HG03097 (cell line): ENCODE measurements around the gene RIOK2.
"Not testable (repeated sequence)": the region's sequence is repeated elsewhere in the genome, so short reads cannot be mapped to it uniquely, and the experiment has no call there.

ENCODE experiments used
- ATAC-seq: cut with Tn5 transposase; IDR thresholded peaks from one replicate; pipeline ENCODE4 v1.9.1; 2021; ENCODE audit not compliant: unreplicated experiment, low FRiP score

The RIOK2 gene

DNA sequence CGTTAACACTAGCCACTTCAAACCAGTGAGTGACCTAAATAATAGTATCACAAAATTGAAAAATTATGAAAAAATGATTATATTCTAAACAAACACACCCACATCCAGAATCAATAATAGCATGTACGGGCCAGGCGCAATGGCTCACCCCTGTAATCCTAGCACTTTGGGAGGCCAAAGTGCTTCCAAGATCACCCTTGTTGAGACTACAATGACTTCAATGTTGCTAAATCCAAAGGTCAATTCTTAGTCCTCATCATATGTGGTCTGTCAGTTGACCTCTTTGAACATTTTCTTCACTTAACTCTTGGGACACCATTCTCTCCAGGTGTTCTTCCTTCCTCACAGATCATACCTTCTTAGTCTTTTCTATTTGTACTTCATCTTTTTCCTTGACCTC is 11.3 kb downstream of the RIOK2 start:
- ATAC-seq = no peak

DNA sequence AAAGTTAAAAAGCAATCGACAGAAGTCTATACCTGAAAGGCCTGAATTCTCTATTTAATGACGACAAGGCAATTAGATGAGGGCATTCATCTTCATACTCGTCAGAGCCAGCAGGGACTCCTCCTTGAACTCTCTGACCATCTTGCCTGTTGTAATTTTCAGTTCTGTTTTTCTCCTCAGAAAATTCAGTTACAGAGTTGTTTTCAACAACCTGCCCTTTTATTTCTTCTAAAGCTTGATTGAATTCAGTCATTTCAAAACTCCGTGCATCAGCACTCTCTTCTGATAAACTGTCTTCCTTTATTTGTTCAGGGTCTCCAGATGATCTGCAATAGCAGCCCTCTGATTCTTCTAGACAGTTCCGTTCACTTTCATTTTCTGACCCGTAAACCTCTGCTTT is 15.6 kb downstream of the RIOK2 start:
- no peak for ATAC-seq

DNA sequence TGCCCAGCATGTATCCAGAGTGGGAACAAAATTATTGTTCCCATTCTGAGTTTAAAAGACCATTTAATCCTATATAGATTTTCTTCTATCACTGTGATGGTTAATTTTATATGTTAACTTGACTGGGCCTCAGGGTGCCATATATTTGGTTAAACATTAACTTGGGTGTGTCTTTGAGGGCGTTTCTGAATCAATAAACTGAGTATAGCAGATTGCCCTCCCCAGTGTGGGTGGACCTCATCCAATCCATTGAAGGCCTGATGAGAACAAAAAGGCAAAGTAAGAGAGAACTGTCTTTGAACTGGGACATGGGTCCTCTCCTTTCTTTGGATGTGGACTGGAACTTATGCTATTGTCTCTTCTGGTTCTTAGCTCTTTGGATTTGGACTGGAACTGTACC is 17.3 kb downstream of the RIOK2 start:
- ATAC-seq = no peak

DNA sequence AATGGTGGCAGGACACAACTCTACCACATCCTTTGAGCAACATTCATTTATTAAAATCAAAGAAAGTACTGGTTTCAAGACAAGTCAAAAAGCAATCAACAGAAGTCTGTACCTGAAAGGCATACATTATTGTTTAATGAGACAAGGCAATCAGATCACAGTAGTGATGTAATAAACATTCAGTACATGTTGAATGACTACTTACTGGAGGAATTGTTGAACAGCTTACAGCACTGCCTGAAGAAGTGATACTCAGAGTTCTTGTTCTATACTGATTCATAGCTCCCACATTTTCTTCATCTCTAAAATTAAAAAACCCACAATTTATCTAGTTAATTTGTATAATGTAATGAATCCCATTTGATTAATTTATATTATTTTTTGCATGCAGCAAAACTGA is 18.2 kb downstream of the RIOK2 start:
- ATAC-seq = no peak

DNA sequence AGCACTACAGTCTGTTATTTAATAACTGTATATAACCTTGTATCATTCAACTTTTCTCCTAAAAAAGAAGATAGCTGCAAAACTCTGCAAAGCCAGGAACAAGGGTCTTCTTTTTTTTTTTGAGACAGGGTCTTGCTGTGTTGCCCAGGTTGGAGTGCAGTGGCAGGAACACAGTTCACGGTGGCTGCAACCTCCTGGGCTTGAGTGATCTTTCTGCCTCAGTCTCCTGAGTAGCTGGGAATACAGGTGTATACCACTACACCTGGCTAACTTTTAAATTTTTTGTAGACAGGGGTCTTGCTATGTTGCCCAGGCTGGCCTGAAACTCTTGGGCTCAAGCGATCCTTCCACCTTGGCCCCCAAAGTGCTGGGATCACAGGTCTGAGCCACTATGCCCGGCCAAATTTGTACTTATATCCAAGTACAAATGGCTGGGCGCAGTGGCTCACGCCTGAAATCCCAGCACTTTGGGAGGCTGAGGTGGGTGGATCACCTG is 19.2 kb downstream of the RIOK2 start:
- no peak for ATAC-seq

DNA sequence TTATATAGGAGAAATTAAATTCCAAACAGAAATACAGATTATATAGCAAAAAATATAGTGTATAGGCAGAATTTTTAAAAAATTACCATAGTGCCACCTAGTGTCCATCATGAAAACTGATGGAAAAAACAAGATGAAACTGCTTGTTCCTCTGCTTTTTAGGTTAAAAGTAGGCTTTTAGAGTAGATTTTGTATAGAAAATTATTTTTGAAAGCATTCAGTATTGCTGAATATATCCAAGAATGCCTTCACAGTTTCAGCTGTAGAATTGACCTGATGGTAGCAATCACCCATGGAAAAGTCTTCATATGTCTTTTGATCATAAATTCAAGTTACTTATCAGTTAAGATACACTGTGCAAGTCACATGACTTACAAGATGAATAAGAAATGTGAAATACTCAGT is 19.7 kb downstream of the RIOK2 start:
- no peak for ATAC-seq

DNA sequence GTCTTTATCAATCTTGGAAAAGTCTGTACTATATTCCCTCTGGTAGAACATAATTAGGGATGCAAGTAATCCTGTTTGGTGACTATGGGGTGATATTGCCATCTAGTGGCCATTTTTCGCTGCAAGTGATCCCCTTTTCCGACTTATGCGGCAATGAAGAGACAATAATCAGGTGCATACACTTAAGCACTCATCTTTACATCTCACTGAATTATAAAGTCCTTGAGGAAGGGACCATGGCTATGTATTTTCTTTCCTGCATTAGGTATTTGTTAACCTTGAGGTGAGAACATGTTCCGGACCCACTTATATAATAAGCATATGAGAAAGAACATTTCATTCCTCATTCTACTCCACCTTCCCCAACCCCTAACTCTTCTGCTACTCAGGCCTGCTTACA is 21.0 kb downstream of the RIOK2 start:
- ATAC-seq = peak; percentile 51

DNA sequence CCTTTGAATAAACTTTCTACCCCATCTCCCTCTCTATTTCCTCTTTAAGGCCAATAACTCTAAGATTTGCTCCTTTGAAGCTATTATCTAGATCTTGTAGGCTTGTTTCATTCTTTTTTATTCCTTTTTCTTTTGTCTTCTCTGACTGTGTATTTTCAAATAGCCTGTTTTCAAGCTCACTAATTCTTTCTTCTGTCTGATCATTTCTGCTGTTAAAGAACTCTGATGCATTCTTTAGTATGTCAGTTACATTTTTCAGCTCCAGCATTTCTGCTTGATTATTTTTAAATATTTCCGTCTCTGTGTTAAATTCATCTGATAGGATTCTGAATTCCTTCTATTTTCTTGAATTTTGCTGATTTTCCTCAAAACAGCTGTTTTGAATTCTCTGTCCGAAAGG is 25.4 kb downstream of the RIOK2 start:
- no peak for ATAC-seq

DNA sequence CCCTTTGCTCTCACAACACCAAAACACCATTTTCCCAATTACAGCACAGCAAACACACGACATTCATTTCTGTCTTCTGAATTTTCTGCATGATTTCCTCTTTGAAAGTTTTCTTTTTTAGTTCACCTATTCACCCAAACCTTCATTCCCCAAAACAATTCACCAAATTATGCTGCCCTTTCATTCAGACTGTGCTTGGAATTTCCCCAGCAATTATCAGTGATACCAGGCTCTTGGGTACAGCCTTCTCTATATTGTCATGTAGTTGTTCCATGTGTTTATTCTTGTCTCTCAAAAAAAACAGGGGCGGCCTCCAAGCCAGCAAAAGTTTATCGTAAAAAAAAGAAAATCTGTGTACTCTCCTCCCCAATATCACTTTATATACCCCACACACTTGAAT is 31.7 kb downstream of the RIOK2 start:
- no peak for ATAC-seq

DNA sequence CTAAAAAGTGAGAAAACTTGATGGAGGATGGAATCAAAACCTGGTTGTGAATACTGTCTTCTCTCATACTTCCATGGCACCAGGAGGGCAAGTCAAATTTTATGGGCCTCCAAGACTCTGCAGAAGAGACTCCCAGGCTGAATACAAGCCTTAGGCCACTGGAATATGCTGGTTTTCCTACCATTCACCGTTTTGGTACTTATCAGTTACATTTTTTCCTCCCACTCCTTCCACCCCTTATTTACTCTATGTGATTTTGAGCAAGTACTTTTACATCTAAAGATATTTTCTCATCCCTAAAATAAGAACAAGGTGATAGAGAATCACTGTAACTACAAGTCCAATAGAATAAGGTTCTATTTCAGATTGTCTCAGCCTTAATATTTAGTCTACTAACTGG is 32.6 kb downstream of the RIOK2 start:
- no peak for ATAC-seq

DNA sequence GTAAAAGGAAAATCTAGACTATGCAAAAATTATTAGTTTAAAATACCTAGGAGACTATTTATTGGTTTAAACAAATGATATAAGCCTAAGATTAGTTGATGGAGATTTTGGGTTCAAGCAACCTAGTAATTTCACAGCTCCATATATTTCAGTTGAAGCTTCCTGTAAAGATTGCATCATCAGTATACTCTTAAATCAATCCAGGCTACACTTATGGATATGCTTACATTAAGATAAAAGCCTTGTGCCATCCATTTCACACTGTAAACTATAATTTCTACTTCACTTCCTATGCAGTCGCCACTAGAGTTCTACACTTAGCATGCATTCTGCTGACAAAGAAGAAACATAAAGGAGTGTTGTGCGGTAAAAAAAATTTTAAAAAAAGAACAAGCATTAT is 33.3 kb downstream of the RIOK2 start:
- no peak for ATAC-seq

DNA sequence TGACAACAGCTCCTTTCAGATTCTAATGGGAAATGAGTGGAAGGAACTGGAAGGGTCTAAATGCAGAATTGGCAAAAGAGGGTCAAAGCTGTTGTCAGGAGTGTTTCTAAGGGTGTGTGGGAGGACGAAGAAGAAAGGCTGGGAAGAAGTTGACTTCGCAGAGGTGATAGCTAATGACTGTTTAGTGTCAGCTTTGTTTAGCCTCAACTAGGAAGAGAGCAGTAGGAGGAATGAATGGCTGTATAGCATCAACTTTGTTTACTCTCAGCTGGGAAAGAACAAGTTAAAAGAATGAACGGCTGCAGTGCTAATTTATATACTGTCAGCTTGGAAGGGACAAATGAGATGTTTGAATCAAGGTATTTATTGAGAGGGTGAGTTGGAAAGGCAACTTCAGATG is 34.8 kb downstream of the RIOK2 start:
- ATAC-seq = no peak

DNA sequence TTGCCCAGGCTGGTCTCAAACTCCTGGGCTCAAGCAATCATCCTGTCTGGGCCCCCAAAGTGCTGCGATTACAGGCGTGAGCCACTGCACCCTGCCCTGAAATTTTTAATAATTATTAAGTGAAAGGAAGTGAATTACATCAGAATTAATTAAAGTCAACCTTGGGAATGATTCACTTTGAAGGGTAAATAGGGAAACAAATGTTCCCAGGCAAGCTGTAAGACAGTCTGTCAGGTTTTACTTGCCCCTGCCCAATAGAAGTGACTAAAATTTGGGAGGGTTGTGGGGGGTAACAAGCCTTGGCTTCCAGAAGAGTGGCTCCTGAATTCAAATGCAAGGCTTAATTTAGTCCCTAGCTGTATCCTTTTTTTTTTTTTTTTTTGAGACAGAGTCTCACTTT is 39.3 kb downstream of the RIOK2 start:
- no peak for ATAC-seq

DNA sequence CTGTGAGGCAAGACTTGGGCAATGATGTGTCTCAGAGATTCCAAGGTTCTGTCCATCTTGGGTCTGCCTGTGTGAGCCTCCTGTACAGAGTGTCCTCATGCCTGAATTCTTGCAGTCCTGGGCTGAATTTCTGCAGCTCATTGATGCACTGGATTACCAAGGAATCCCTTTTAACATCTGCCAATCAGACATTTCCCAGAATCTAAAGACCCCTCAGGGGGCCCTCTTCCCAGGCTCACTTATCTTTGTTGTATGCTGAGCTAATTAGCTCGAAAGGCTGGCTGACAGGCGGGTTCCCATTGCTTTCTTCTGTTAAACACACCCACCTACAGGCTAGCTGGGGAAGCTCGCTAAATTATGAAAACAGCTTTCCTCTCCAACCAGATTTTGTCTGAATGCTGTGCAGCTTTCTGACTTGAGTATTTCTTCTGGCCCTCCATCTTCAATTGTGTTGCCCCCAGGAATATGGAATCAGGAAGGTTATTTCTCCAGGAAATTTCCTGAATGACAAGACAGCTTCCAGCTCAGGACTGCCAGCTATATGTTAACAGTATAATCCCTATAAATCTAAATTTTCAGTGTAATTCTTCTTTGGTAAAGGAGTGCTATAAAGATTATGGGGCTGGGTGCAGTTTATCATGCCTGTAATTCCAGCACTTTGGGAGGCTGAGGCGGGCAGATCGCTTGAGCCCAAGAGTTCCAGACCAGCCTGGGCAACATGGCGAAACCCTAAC is 40.4 kb downstream of the RIOK2 start, which contains the start of gene LIX1:
LIX1 (minus strand) TSS at position 91 of the 734 bp plus-strand sequence; CDS start at position 56, 35 bp downstream.
- no peak for ATAC-seq

DNA sequence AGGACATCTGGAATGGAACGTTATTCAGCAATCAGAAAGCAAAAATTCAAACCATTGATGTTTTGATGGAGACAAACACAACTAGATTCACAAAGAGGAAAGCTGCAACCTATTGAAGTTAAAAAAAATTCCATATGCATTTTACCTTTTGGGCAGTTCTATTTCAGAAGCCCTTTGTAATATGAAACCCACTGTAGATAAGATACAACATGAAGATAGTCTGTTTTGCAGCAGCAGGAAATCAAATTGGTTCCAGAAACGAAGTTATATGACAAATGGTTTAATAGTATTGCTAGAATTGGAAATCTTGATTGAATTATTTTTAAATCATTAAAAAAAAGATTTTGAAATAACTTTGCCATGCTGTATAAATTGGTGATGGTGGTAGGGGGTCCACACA is 41.5 kb downstream of the RIOK2 start:
- no peak for ATAC-seq

DNA sequence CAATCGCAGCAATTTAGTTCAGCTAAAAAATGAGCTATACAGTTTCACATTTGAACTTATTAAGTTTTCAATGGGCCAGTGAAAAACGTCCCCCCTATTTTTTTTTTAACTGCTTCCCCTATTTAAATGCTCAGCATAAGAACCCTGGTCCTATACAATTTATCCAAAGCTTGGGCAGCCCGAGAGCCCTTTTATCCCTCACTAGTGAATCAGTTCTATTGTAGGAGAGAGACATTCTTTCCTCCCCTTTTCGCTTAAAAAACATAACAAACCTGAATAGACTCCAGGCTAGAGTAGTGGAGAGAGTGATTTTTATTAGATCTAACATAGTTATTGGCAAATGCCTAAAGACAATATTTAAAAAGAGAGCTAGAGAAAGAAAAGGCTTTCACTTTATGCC is 42.0 kb downstream of the RIOK2 start:
- no peak for ATAC-seq

DNA sequence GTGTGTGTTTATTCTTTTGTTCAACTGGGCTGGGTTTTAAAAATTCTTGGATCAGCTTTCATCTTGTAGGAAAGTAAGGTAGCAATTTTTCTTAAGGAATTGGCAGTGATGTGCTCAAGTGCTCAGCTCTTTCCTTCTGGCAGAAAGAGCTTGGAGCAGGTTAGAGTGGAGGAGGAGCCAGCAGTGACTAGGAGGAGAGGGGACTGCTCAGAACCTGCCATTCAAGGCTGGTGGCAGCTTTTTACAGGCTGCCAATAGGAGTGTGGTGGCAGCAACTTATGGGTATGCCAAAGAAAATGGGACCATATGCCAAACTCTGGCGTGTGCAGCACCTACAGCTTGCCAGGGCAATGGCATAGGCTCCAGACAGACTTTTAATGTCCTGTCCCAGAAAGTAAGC is 42.8 kb downstream of the RIOK2 start:
- ATAC-seq = not testable (repeated sequence)

DNA sequence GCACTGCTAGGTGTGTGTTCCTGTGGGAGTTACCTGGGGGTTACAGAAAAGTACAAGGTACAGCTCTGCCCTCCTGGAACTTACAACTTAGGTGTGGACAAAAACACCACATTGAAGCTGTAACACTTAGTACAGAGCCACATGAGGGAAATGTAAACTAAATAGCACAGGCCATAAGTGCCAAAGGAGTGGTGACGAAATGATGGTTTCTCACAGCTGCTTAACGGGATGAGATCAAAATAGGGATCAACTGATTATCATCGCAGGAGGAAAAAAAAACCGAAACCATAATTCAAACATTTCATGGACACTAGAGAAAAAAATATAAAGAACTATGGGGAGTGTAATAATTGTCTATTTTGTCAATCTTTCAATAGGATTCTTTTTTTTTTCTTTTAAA is 46.6 kb downstream of the RIOK2 start:
- ATAC-seq = no peak

DNA sequence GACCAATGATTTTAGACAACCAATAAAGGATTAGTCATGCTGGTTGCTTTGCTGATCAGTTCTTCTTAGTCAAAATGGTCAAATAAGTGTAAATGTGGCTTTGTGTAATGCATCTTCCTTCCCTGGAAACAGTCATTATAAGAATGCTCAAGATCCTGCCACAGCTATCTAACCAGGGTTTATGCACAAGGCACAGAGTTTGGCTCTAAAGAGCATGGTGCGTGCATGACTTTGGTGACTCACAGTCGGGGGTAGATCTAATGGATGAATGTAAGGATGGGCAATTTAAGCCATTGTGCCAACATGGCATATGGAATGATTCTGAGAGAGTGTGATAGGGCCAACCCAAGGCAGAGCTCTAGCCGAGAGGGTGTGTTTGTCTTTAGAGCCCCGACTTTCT is 47.2 kb downstream of the RIOK2 start:
- no peak for ATAC-seq

DNA sequence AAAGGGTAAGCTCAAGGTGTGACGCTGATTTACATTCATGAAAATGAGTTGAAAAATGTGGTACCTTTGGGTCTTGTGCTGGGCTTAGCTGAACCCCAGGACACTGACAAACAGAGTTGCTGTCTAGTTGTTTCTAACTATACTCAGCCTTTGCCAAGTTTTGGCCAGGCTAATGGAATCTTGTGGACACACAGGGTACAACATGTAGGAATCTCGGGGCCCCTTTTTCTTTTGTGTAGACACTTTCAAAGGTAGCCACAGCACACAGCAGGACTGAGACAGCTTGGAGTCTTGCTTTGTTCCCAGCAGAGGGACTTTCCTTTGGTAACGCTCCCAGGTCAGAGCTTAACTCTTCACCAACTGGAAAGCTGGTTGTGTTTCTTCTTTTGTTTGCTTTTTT is 48.4 kb downstream of the RIOK2 start:
- ATAC-seq = no peak

DNA sequence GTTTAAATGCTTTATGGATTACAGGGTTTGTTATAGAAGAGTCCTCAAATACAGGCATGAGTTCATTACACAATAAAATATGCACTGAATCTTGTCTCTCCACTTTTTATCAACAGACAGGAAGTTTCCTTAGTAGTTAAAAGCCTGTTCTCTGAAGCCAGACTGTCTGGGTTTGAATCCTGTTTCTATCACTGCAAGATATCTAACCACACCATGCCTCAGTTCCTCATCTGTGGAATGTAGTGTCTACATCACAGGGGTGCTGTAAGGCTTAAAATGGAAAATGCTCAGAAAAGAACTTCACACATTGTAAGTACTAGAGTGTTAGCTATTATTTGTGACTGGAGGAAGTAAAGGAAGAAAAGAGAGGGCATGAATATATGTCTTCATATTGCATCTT is 49.9 kb downstream of the RIOK2 start:
- no peak for ATAC-seq

DNA sequence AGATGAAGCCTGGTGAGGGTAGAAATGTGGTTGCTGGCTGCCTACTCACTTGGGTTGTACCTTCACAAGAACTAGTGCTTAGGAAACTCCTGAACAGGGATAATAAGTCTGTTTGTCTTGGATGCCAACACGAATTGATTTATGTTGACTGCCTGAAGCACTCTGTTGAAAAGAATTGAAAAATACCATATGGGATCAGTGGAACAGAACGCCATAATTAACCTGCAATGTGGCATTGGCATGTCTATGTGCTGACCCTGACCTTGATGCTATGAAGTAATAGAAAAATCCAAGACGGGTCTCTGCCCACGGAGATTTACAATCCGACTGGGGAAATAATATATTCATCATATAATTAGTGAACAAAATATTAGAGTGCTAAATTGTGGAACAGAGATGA is 51.1 kb downstream of the RIOK2 start:
- ATAC-seq = no peak
